HepG2 (cell line): Measurements from ENCODE around the gene CDH1. TPM values are rescaled to one million over a fixed set of nuclear protein-coding genes. Genes with fewer than 3 reads are reported as not detected.

ENCODE experiments used
- CCAR2 ChIP-seq: fragments of 200-400 bp; formaldehyde crosslinking; optimal IDR thresholded peaks from 2 replicates; pipeline ENCODE3; 2018; ENCODE audit warnings: low read depth, mild to moderate bottlenecking, low read length, moderate library complexity
- CENPT ChIP-seq: sonication (generic); formaldehyde crosslinking; IDR thresholded peaks from 2 replicates; pipeline ENCODE4 v1.8.0; 2022; ENCODE audit warnings: low read depth, mild to moderate bottlenecking, moderate library complexity, missing genetic modification reagents
- DNMT3B ChIP-seq: conservative IDR thresholded peaks from 2 replicates; pipeline ENCODE4 v1.6.1; 2016; ENCODE audit warnings: missing biosample characterization, control low read depth
- ERF ChIP-seq: IDR thresholded peaks from 2 replicates; pipeline ENCODE4 v1.6.1; 2018; ENCODE audit warnings: missing biosample characterization, missing genetic modification reagents
- KMT2A ChIP-seq: sonication (generic); formaldehyde crosslinking; IDR thresholded peaks from 2 replicates; pipeline ENCODE4 v1.4.0; 2020; ENCODE audit warnings: missing genetic modification reagents
- LCORL ChIP-seq, 2 experiments: fragments of 450-650 bp in 1 of 2; sonication (generic) in 1 of 2; formaldehyde crosslinking in 1 of 2; IDR thresholded peaks; 2 replicates each; pipeline versions ENCODE4 v1.5.0 to v1.6.1; 2017 to 2020; ENCODE audit warnings: antibody characterized with exemption in 1 of 2, missing genetic modification reagents in 1 of 2
- MYC ChIP-seq: sonication (generic); formaldehyde crosslinking; IDR thresholded peaks from 2 replicates; pipeline ENCODE4 v1.9.0; 2021; ENCODE audit warnings: missing genetic modification reagents, borderline replicate concordance
- RAD21 ChIP-seq: fragments of 450-650 bp; formaldehyde crosslinking; IDR thresholded peaks from 2 replicates; pipeline ENCODE4 v1.5.0; 2020; ENCODE audit warnings: mild to moderate bottlenecking
- THAP11 ChIP-seq: IDR thresholded peaks from 2 replicates; pipeline ENCODE4 v1.6.1; 2016; ENCODE audit warnings: missing biosample characterization, missing genetic modification reagents
- YY1 ChIP-seq: IDR thresholded peaks from 2 replicates; pipeline ENCODE4 v1.6.1; 2011; ENCODE audit warnings: low read length, low read depth, moderate library complexity, mild to moderate bottlenecking; ENCODE audit not compliant: insufficient read depth, insufficient replicate concordance
- ZFX ChIP-seq: sonication (generic); formaldehyde crosslinking; IDR thresholded peaks from 2 replicates; pipeline ENCODE4 v1.4.0; 2020; ENCODE audit warnings: mild to moderate bottlenecking, low read depth, missing genetic modification reagents, moderate library complexity
- ZNF605 ChIP-seq: sonication (generic); formaldehyde crosslinking; IDR thresholded peaks from 2 replicates; pipeline ENCODE4 v1.8.0; 2022; ENCODE audit warnings: mild to moderate bottlenecking, missing genetic modification reagents
- ZNF772 ChIP-seq: sonication (generic); formaldehyde crosslinking; IDR thresholded peaks from 2 replicates; pipeline ENCODE4 v1.5.0; 2020; ENCODE audit warnings: mild to moderate bottlenecking, missing genetic modification reagents
- polyA plus RNA-seq, 8 experiments: library from polyadenylated mRNA; depleted of rRNA in 3 of 8; stranded (reverse) in 7 of 8; unstranded in 1 of 8; fragments of >200 nt; fragmentation: Illumina TruSeq in 4 of 8; extraction: Trizol in 4 of 8; gene quantifications; 2 replicates each; pipeline versions ENCODE4 v1.2.1 to v1.2.3, GENCODE V29; 2011 to 2016; ENCODE audit warnings: low read depth in 4 of 8, missing spikeins in 1 of 8, mixed read lengths in 1 of 8; ENCODE audit not compliant: insufficient read depth in 1 of 8
- total RNA-seq, 5 experiments: library from RNA; depleted of rRNA; stranded (reverse); fragments of >200 nt; fragmentation: Illumina TruSeq; extraction: Trizol; gene quantifications; 2 replicates each; pipeline ENCODE4 v1.2.3, GENCODE V29; 2016; ENCODE audit warnings: low read depth in 1 of 5
- TF ChIP-seq, protein P1 (sequence below): sonication (generic); formaldehyde crosslinking; conservative IDR thresholded peaks from 2 replicates; pipeline ENCODE4 v1.4.0; 2020; ENCODE audit warnings: missing genetic modification reagents
- TF ChIP-seq, protein P2 (sequence below): sonication (generic); formaldehyde crosslinking; IDR thresholded peaks from 2 replicates; pipeline ENCODE4 v1.5.1; 2020; ENCODE audit warnings: mild to moderate bottlenecking, moderate library complexity, missing genetic modification reagents
- TF ChIP-seq, protein P3 (sequence below): sonication (generic); formaldehyde crosslinking; IDR thresholded peaks from 2 replicates; pipeline ENCODE4 v1.5.0; 2020; ENCODE audit warnings: mild to moderate bottlenecking, missing genetic modification reagents, moderate library complexity
- TF ChIP-seq, protein P4 (sequence below): IDR thresholded peaks from 2 replicates; pipeline ENCODE4 v1.6.1; 2016; ENCODE audit warnings: missing genetic modification reagents, missing compliant biosample characterization

Gene CDH1
- total and polyA plus RNA-seq, 2 of the 13 experiments (the other 11 are each of a cell fraction or from before 2014, with no cell fraction given), result 0.95 to 9.8 TPM

DNA sequence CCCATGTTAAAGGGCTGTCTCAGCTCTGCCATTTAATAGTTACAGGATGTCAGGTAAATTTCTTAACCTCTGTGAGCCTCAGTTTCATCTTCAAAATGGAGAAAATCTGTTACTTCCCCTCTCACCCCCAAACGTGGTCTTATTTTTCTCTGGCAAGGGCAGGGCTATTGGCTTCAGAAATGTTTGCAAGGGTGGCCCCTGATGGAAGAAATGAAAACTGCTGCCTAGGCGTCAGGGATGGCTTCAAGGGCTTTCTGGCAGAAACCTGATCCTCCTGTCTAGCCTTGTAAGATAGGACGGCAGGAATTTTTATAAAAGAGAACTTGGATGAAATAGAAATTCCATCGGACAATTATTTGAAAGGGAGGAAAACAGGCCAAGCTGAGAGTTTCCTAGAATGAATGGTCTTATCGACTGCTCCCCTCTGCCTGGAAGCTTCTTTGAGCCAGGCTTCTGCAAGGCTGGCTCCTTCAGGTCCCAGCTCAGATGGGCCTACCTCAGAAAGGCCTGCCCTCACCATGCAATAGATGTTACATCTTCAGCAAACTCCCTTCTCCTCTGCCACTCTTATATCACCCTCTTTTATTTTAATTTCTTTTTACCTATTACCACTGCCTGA, 63.3 kb downstream of the CDH1 start (continued):
- TF ChIP-seq, protein P1, sequence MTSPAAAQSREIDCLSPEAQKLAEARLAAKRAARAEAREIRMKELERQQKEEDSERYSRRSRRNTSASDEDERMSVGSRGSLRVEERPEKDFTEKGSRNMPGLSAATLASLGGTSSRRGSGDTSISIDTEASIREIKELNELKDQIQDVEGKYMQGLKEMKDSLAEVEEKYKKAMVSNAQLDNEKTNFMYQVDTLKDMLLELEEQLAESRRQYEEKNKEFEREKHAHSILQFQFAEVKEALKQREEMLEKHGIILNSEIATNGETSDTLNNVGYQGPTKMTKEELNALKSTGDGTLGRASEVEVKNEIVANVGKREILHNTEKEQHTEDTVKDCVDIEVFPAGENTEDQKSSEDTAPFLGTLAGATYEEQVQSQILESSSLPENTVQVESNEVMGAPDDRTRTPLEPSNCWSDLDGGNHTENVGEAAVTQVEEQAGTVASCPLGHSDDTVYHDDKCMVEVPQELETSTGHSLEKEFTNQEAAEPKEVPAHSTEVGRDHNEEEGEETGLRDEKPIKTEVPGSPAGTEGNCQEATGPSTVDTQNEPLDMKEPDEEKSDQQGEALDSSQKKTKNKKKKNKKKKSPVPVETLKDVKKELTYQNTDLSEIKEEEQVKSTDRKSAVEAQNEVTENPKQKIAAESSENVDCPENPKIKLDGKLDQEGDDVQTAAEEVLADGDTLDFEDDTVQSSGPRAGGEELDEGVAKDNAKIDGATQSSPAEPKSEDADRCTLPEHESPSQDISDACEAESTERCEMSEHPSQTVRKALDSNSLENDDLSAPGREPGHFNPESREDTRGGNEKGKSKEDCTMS, result 0 out of 2 replicates have a peak, but pooled peaks have one; percentile 49
- TF ChIP-seq MYC (CRISPR knock-in tag) (no peak), THAP11 (CRISPR knock-in tag) (0 out of 2 replicates have a peak, but pooled peaks have one; percentile 20), DNMT3B (CRISPR knock-in tag) (0 out of 2 replicates have a peak, but pooled peaks have one; percentile 56), YY1 (peak; percentile 23), ERF (CRISPR knock-in tag) (peak; percentile 61), ZNF772 (CRISPR knock-in tag) (peak; percentile 43; the same call in 1 of the 2 replicates), KMT2A (CRISPR knock-in tag) (no peak), CENPT (CRISPR knock-in tag) (no peak), LCORL (IDR thresholded peaks at IDR 0.05) (no peak), LCORL (CRISPR knock-in tag; IDR thresholded peaks at IDR 0.05) (peak; percentile 47), ZFX (0 out of 2 replicates have a peak, but pooled peaks have one; percentile 26), CCAR2 (no peak), RAD21 (CRISPR knock-in tag) (peak; percentile 96), ZNF605 (0 out of 2 replicates have a peak, but pooled peaks have one; percentile 48)
- TF ChIP-seq, protein P2, sequence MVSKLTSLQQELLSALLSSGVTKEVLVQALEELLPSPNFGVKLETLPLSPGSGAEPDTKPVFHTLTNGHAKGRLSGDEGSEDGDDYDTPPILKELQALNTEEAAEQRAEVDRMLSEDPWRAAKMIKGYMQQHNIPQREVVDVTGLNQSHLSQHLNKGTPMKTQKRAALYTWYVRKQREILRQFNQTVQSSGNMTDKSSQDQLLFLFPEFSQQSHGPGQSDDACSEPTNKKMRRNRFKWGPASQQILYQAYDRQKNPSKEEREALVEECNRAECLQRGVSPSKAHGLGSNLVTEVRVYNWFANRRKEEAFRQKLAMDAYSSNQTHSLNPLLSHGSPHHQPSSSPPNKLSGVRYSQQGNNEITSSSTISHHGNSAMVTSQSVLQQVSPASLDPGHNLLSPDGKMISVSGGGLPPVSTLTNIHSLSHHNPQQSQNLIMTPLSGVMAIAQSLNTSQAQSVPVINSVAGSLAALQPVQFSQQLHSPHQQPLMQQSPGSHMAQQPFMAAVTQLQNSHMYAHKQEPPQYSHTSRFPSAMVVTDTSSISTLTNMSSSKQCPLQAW (CRISPR knock-in tag), result peak; percentile 63; the same call in 1 of the 2 replicates
- TF ChIP-seq, protein P3, sequence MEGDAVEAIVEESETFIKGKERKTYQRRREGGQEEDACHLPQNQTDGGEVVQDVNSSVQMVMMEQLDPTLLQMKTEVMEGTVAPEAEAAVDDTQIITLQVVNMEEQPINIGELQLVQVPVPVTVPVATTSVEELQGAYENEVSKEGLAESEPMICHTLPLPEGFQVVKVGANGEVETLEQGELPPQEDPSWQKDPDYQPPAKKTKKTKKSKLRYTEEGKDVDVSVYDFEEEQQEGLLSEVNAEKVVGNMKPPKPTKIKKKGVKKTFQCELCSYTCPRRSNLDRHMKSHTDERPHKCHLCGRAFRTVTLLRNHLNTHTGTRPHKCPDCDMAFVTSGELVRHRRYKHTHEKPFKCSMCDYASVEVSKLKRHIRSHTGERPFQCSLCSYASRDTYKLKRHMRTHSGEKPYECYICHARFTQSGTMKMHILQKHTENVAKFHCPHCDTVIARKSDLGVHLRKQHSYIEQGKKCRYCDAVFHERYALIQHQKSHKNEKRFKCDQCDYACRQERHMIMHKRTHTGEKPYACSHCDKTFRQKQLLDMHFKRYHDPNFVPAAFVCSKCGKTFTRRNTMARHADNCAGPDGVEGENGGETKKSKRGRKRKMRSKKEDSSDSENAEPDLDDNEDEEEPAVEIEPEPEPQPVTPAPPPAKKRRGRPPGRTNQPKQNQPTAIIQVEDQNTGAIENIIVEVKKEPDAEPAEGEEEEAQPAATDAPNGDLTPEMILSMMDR (CRISPR knock-in tag), result peak; percentile 94
- TF ChIP-seq, protein P4, sequence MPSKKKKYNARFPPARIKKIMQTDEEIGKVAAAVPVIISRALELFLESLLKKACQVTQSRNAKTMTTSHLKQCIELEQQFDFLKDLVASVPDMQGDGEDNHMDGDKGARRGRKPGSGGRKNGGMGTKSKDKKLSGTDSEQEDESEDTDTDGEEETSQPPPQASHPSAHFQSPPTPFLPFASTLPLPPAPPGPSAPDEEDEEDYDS (CRISPR knock-in tag), result no peak
- TF ChIP-seq, all 625 proteins: peak for 58
